Progenitor cell of endocrine pancreas (in vitro differentiated cells): ENCODE measurements around the gene CTXN1. TPM values are rescaled to one million over a fixed set of nuclear protein-coding genes. Genes with fewer than 3 reads are reported as not detected.

Source experiments
- DNase-seq: peaks from one replicate; pipeline ENCODE4 v3.0.0; 2021; ENCODE audit warnings: low spot score; ENCODE audit not compliant: unreplicated experiment
- H3K27ac Mint-ChIP-seq: 2 replicates; pipeline ENCODE4 v1.8.0; 2021; ENCODE audit warnings: mild to moderate bottlenecking, moderate library complexity, mixed read lengths
- H3K27me3 Mint-ChIP-seq: 2 replicates; pipeline ENCODE4 v1.8.0; 2021; ENCODE audit warnings: mixed read lengths
- H3K36me3 Mint-ChIP-seq: 2 replicates; pipeline ENCODE4 v1.8.0; 2022; ENCODE audit warnings: mixed read lengths; ENCODE audit not compliant: insufficient read depth
- H3K4me1 Mint-ChIP-seq: 2 replicates; pipeline ENCODE4 v1.8.0; 2021; ENCODE audit warnings: low read depth, mixed read lengths
- H3K4me3 Mint-ChIP-seq: 2 replicates; pipeline ENCODE4 v1.8.0; 2021; ENCODE audit warnings: low read depth, mild to moderate bottlenecking, moderate library complexity, mixed read lengths
- H3K9me3 Mint-ChIP-seq: 2 replicates; pipeline ENCODE4 v1.8.0; 2021; ENCODE audit warnings: low read depth, mixed read lengths
- CTCF ChIP-seq: fragments of 200-600 bp; sonication (generic); IDR thresholded peaks from one replicate; pipeline ENCODE4 v1.5.0; 2021; ENCODE audit warnings: antibody characterized with exemption, mild to moderate bottlenecking; ENCODE audit not compliant: unreplicated experiment
- total RNA-seq: library from RNA; stranded (reverse); gene quantifications from 2 replicates; pipeline ENCODE4 v1.2.1, GENCODE V29; 2021

Gene CTXN1
- total RNA-seq, 1 donor from 2014 or later, result 114 TPM

- Mint-ChIP-seq H3K4me3 (no peak overlapping the region), H3K4me1 (no peaks in the 10 kb centered on the region), H3K9me3 (no peaks in the 10 kb centered on the region), H3K36me3 (no peaks in the 10 kb centered on the region), H3K27ac (peak overlapping the region; percentile 49), H3K27me3 (peaks cover 3% of the 10 kb centered on the region)
- DNase-seq, result no peak
- no peak for TF ChIP-seq CTCF
Measured at GRCh38 chr19:7879836-7880235, 46.1 kb downstream of the CTXN1 start.

GRCh38 chr19:7879111-7879807 lies 46.7 kb downstream of the CTXN1 start:
- TF ChIP-seq CTCF, result no peak
- no peak overlapping the region for H3K27ac Mint-ChIP-seq
- H3K4me1 Mint-ChIP-seq, result peaks cover 1% of the 10 kb centered on the region
- no peak for DNase-seq
- peaks cover 3% of the 10 kb centered on the region for H3K27me3 Mint-ChIP-seq
- no peaks in the 10 kb centered on the region for H3K36me3 Mint-ChIP-seq
- no peak overlapping the region for H3K4me3 Mint-ChIP-seq
- no peaks in the 10 kb centered on the region for H3K9me3 Mint-ChIP-seq

- Mint-ChIP-seq H3K9me3 (no peaks in the 10 kb centered on the region), H3K4me3 (no peak overlapping the region), H3K27ac (no peak overlapping the region), H3K36me3 (no peaks in the 10 kb centered on the region), H3K27me3 (peaks cover 3% of the 10 kb centered on the region), H3K4me1 (peaks cover 1% of the 10 kb centered on the region)
- DNase-seq, result no peak
- no peak for TF ChIP-seq CTCF
Measured at GRCh38 chr19:7877249-7877836, 48.6 kb downstream of the CTXN1 start.

- no peak for TF ChIP-seq CTCF
- peaks cover 2% of the 10 kb centered on the region for H3K9me3 Mint-ChIP-seq
- no peaks in the 10 kb centered on the region for H3K27me3 Mint-ChIP-seq
- peaks cover 8% of the 10 kb centered on the region for H3K4me1 Mint-ChIP-seq
- DNase-seq, result no peak
- H3K27ac Mint-ChIP-seq, result peak overlapping the region; percentile 90
- H3K36me3 Mint-ChIP-seq, result peaks cover 10% of the 10 kb centered on the region
- H3K4me3 Mint-ChIP-seq, result peak overlapping the region; percentile 78
Measured at GRCh38 chr19:7874897-7875273, 51.0 kb downstream of the CTXN1 start.

Other genes starting within 250 kb of the CTXN1 start
- gene MCEMP1, start 249.0 kb downstream of the CTXN1 start, total RNA-seq, result not detected in 2 replicates
- 71.5 and 88.8 TPM in 2 replicates for gene TRAPPC5, start 245.3 kb downstream of the CTXN1 start, total RNA-seq
- gene FCER2, start 224.0 kb downstream of the CTXN1 start, total RNA-seq, result not detected in 2 replicates
- not detected in 2 replicates for gene CLEC4G, start 194.0 kb downstream of the CTXN1 start, total RNA-seq
- gene CD209, start 178.6 kb downstream of the CTXN1 start, total RNA-seq, result not detected in 2 replicates
- gene CLEC4M, start 162.9 kb downstream of the CTXN1 start, total RNA-seq, result 0.36 and 0.42 TPM in 2 replicates
- 15.2 and 16.2 TPM in 2 replicates for gene EVI5L, start 95.9 kb downstream of the CTXN1 start, total RNA-seq
- 37.4 and 40.4 TPM in 2 replicates for gene PRR36, start 51.7 kb downstream of the CTXN1 start, total RNA-seq
- gene LRRC8E, start 37.6 kb downstream of the CTXN1 start, total RNA-seq, result 3.6 and 3.9 TPM in 2 replicates
- gene MAP2K7, start 22.3 kb downstream of the CTXN1 start, total RNA-seq, result 50.7 and 53.5 TPM in 2 replicates
- gene TGFBR3L, start 11.3 kb downstream of the CTXN1 start, total RNA-seq, result 0.67 and 1.1 TPM in 2 replicates
- 9.9 and 10.8 TPM in 2 replicates for gene SNAPC2, start 5.8 kb downstream of the CTXN1 start, total RNA-seq
- 75.0 and 75.2 TPM in 2 replicates for gene TIMM44, start 17.5 kb upstream of the CTXN1 start, total RNA-seq
- 125 and 130 TPM in 2 replicates for gene ELAVL1, start 79.5 kb upstream of the CTXN1 start, total RNA-seq
- gene CCL25, start 126.6 kb upstream of the CTXN1 start, total RNA-seq, result not detected in 2 replicates
- gene FBN3, start 223.5 kb upstream of the CTXN1 start, total RNA-seq, result 121 and 122 TPM in 2 replicates